ENCODE measurements around the gene EMCN.
"Not testable (repeated sequence)": the region's sequence is repeated elsewhere in the genome, so short reads cannot be mapped to it uniquely, and the experiment has no call there.

Gene EMCN

GRCh38 chr4:100379583-100380105, 138.2 kb downstream of the EMCN start:
- no peak for DNase-seq (ENCODE audit: low spot score)

DNA sequence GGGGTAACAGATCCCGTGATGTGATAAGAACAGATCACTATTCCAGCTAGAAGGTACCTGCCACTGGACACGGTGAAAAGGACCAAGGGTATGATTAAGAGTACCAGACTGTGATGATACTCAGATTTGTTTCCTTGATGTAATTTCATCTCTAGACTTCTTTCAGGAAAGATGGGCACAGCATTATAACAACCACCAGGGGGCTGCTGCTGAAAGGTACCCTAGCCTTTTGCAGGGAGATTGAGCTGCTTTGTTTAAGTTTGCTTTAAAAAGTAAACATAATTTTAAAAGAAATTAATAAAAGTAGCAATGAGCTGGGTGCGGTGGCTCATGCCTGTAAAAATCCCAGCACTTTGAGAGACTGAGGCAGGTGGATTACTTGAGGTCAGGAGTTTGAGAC, 145.4 kb downstream of the EMCN start:
- no peak for DNase-seq (ENCODE audit: low spot score)

DNA sequence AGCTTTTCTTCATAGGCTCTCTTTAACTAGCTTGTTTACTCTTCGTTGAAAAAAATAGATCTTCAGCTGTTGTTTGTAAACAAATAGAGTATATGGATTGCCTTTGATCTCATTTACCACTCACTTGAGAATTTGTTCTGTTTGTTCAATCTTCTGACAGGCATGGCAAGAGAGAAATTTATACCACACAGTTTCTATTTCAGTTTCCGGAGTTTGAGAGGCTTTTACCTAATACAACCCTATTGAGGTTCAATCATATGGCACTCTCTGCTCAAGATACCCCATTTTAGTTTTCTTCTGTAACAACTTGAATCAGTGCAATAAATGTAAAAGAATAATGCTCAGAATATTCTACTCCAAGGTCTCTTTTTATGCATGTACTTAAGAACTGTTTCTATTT, 148.0 kb downstream of the EMCN start:
- DNase-seq (ENCODE audit: low spot score): no peak

DNA sequence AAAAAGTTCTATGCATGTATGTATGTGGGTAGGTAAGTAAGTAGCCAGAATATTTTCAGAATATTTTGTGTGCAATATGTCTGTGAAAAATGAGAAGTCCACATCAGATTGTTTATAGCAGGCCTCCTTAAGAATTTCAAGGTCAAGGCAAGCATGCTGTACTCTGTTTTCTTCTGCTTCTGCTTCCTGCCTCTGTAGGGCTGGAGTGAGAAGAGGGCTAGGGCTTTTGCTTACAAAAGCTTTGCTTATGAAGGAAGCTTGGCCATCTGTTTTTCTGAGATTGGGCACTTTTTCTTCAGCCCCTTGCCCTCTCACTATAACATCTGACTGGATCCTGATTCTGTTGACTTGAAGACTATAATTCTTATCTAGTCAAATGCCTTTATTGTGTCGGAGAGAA, 150.4 kb downstream of the EMCN start:
- no peak for DNase-seq (ENCODE audit: low spot score)

- peak; percentile 20 for DNase-seq (ENCODE audit: low spot score)
Measured at GRCh38 chr4:100366213-100366612, 151.6 kb downstream of the EMCN start.

DNA sequence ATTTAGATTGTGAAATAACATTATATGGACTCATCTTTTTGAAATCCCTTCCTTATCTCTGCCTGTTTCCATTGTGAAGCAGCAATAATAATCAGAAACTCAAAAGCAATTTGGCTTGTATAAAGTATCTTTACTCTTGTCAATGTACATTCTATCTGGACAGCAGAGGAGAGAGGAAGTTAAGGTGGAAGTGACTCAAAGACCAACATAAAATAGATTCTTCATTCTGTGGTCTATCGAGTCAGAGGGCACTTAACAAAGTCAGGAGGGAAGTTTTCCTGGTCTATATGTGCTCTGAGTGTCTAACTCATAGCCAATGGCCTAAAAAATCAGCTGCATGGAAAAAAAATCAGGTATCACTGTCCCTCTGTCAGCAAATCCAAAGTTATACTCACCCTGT, 155.5 kb downstream of the EMCN start:
- peak; percentile 32 for DNase-seq (ENCODE audit: low spot score)

DNA sequence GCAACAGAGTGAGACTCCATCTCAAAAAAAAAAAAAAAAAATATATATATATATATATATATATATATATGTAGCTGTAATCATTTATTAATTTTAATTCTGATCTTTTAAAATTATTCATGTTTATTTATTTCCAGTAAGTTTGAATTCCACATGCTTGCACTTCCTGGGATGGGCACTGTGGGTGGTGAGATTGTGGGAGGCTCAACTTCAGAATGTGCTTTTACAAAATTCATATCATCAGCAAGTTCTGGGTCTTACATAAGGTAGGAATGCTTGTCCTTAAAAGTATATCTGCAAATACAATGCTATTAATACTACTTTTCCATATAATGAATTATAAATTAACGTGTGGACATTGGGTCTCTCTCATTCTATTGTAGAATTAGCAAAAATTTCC, 156.5 kb downstream of the EMCN start:
- DNase-seq (ENCODE audit: low spot score): no peak

DNA sequence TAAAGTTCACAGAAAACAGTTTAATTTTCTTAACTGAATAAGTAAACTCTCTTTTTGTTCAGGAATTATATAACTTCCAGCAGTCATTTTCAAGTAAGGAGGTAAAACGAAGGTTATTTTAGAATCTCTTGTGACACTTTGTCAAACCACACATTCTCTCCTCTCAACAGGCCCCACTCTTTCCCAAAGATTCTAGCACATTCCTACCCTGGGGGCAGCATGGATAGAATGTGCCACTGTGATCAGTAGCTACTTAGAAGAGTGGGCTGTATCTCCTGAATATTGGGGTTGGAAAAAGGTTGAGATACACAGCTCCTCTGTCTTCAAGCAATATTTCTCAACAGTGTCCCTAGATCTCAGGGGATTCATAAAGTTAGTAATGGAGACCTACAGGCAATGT, 157.6 kb downstream of the EMCN start:
- peak; percentile 19 for DNase-seq (ENCODE audit: low spot score)

DNA sequence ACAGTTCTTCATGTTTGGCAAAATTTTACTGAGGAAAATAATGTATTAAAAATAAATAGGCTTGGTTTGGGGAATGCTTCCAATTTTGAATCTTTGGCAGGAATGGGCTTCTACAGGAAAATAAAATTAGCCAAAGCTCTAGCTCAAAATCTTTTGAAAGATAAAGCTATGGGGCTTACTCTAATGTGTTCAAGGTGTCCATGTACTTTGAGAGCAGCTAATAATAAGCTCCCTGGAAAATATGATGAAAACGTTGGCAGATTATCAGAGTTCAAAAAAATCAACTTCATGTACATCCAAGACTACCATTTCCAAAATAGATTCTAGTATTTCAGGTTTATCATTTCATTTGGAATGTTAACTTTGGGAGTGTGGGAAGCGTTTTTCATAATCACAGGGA, 158.4 kb downstream of the EMCN start:
- no peak for DNase-seq (ENCODE audit: low spot score)

DNA sequence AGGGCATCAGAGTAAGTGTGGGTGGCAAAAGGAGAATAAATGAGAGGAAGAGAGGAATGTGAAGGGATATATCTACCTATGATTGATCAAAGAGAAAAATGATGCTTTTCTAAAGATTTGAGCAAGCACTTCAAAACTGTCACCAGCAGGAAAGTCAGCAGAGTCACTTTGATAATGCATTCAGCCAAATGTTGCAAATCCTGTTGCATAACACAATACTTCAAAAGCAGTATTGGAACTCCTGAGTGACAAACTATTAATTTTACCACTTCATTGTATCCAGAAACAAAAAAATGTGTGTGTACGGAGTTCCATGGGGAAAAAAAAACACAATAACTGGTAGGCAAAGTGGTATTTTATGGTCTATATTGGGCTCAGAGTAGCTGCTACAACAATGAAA, 160.3 kb downstream of the EMCN start:
- DNase-seq (ENCODE audit: low spot score): no peak

- no peak for DNase-seq (ENCODE audit: low spot score)
Measured at GRCh38 chr4:100356172-100356571, 161.7 kb downstream of the EMCN start.

DNA sequence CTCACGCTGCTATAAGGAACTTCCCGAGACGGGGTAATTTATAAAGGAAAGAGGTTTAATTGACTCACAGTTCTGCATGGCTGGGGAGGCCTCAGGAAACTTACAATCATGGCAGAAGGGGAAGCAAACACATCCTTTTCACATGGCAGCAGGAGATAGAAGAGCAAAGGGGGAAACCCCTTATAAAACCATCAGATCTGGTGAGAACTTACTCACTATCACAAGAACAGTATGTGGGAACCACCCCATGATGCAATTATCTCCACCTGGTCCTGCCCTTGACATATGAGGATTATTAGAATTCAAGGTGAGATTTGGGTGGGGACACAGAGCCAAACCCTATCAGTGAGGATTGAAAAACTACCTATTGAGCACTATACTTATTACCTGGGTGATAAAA, 165.5 kb downstream of the EMCN start:
- not testable (repeated sequence) for DNase-seq (ENCODE audit: low spot score)

DNA sequence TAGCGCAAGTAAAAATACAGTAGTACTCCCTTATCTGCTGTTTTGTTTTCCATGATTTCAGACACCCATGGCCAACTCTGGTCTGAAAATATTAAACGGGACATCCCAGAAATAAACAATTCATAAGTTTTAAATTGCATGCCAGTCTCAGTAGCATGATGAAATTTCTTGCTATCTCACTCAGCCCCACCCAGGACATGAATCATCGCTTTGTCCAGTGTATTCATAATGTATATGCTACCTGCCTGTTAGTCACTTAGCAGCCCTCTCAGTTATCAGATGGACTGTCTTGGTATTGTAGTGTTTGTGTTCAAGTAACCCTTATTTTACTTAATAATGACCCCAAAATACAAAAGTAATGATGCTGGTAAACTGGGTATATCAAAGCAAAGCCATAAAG, 169.3 kb downstream of the EMCN start:
- DNase-seq (ENCODE audit: low spot score): peak; percentile 19

DNA sequence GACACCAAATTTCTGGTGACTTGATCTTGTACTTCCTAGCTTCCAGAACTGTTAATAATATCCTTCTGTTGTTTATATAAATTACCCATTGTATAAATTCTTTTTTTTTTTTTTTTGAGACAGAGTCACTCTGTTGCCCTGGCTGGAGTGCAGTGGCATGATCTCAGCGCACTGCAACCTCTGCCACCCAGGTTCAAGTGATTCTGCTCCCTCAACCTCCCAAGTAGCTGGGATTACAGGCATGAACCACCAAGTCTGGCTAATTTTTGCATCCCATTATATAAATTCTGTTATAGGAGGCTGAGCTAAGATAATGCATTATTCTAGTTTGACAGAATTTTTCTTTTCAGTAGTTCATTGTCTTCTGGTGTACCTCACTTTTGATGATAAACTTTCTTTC, 170.6 kb downstream of the EMCN start:
- DNase-seq (ENCODE audit: low spot score): no peak

GRCh38 chr4:100345585-100345984, 172.2 kb downstream of the EMCN start:
- DNase-seq (ENCODE audit: low spot score): no peak

Data from COLO829 (cell line).